ENCODE results near the gene SLC35G3.
"Not testable (repeated sequence)": the region's sequence is repeated elsewhere in the genome, so short reads cannot be mapped to it uniquely, and the experiment has no call there.

The SLC35G3 gene

GRCh38 chr17:35154196-35155165 is 39.7 kb downstream of the SLC35G3 start:
- no peak for TF ChIP-seq CTCF (conservative IDR thresholded peaks at IDR 0.05; ENCODE audit: low read length)
- no peak overlapping the region for H3K4me3 ChIP-seq (ENCODE audit: low read length)
- DNase-seq (ENCODE audit: low read depth): no peak

GRCh38 chr17:35152421-35153140 is 41.6 kb downstream of the SLC35G3 start:
- TF ChIP-seq CTCF (conservative IDR thresholded peaks at IDR 0.05; ENCODE audit: low read length): no peak
- H3K4me3 ChIP-seq (ENCODE audit: low read length): no peak overlapping the region
- no peak for DNase-seq (ENCODE audit: low read depth)

- DNase-seq (ENCODE audit: low read depth); H3K4me3 ChIP-seq (ENCODE audit: low read length): not testable (repeated sequence)
Observed at GRCh38 chr17:35151080-35151479, 43.1 kb downstream of the SLC35G3 start.

GRCh38 chr17:35149941-35150340 is 44.3 kb downstream of the SLC35G3 start:
- no peak for DNase-seq (ENCODE audit: low read depth)
- H3K4me3 ChIP-seq (ENCODE audit: low read length): no peak overlapping the region
- no peak for TF ChIP-seq CTCF (conservative IDR thresholded peaks at IDR 0.05; ENCODE audit: low read length)

GRCh38 chr17:35148144-35148543 is 46.0 kb downstream of the SLC35G3 start:
- TF ChIP-seq CTCF (conservative IDR thresholded peaks at IDR 0.05; ENCODE audit: low read length): no peak
- no peak for DNase-seq (ENCODE audit: low read depth)
- no peak overlapping the region for H3K4me3 ChIP-seq (ENCODE audit: low read length)

GRCh38 chr17:35147375-35147905 is 46.8 kb downstream of the SLC35G3 start, which contains the start of gene UNC45B:
Gene UNC45B, plus strand, starts transcription at chr17:35147817. Its CDS starts 447 bp downstream, at chr17:35148264.
- no peak for DNase-seq (ENCODE audit: low read depth)
- H3K4me3 ChIP-seq (ENCODE audit: low read length): no peak within 1 kb of the TSS
- no peak for TF ChIP-seq CTCF (conservative IDR thresholded peaks at IDR 0.05; ENCODE audit: low read length)

GRCh38 chr17:35146214-35146833 is 47.9 kb downstream of the SLC35G3 start:
- DNase-seq (ENCODE audit: low read depth): no peak
- no peak overlapping the region for H3K4me3 ChIP-seq (ENCODE audit: low read length)
- TF ChIP-seq CTCF (conservative IDR thresholded peaks at IDR 0.05; ENCODE audit: low read length): no peak
